Measurements from ENCODE around the gene TMEM45B.
"Not testable (repeated sequence)": the region's sequence is repeated elsewhere in the genome, so short reads cannot be mapped to it uniquely, and the experiment has no call there.

The TMEM45B gene

DNA sequence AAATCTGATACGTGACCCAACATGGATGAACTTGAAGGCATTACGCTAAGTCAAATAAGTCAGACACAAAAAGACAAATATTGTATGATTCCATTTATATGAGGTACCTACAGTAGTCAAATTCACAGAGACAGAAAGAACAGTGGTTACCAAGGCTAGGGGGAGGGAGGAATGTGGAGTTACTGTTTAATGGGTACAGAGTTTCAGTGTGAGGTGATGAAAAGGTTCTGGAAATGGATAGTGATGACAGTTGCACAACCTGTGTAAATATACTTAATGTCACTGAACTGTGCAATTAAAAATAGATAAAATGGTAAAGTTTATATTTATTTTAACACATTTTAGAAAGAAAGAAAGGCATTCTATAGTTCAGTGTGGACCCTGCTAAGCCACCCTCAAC lies 24.1 kb upstream of the TMEM45B start:
- H4K20me1 ChIP-seq (ENCODE audit: insufficient read depth): no peaks in the 10 kb centered on the region
- H3K9ac ChIP-seq: no peak overlapping the region
- TF ChIP-seq, protein P1, sequence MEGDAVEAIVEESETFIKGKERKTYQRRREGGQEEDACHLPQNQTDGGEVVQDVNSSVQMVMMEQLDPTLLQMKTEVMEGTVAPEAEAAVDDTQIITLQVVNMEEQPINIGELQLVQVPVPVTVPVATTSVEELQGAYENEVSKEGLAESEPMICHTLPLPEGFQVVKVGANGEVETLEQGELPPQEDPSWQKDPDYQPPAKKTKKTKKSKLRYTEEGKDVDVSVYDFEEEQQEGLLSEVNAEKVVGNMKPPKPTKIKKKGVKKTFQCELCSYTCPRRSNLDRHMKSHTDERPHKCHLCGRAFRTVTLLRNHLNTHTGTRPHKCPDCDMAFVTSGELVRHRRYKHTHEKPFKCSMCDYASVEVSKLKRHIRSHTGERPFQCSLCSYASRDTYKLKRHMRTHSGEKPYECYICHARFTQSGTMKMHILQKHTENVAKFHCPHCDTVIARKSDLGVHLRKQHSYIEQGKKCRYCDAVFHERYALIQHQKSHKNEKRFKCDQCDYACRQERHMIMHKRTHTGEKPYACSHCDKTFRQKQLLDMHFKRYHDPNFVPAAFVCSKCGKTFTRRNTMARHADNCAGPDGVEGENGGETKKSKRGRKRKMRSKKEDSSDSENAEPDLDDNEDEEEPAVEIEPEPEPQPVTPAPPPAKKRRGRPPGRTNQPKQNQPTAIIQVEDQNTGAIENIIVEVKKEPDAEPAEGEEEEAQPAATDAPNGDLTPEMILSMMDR (conservative IDR thresholded peaks at IDR 0.05; ENCODE audit: low read depth, low read length): no peak
- H3K79me2 ChIP-seq (ENCODE audit: insufficient read depth, low read depth): no peaks in the 10 kb centered on the region
- no peaks in the 10 kb centered on the region for H3K27me3 ChIP-seq (ENCODE audit: insufficient read depth, low read depth)
- no peak overlapping the region for H3K4me2 ChIP-seq
- H3K36me3 ChIP-seq (ENCODE audit: insufficient read depth): no peaks in the 10 kb centered on the region
- peaks cover 10% of the 10 kb centered on the region for H3K4me1 ChIP-seq (ENCODE audit: low read depth, poor library complexity, severe bottlenecking)
- no peak overlapping the region for H3K27ac ChIP-seq
- H3K4me3 ChIP-seq (IDR thresholded peaks at IDR 0.05; ENCODE audit: insufficient read depth, low read depth, low read length): no peak overlapping the region
- H2AFZ ChIP-seq (ENCODE audit: low read depth): no peak overlapping the region

- Histone ChIP-seq H3K4me1 (ENCODE audit: low read depth, poor library complexity, severe bottlenecking) (peaks cover 10% of the 10 kb centered on the region), H4K20me1 (ENCODE audit: insufficient read depth) (no peaks in the 10 kb centered on the region), H3K9ac (no peak overlapping the region), H3K27ac (no peak overlapping the region), H3K27me3 (ENCODE audit: insufficient read depth, low read depth) (no peaks in the 10 kb centered on the region), H3K4me3 (IDR thresholded peaks at IDR 0.05; ENCODE audit: insufficient read depth, low read depth, low read length) (no peak overlapping the region), H2AFZ (ENCODE audit: low read depth) (no peak overlapping the region), H3K36me3 (ENCODE audit: insufficient read depth) (no peaks in the 10 kb centered on the region), H3K4me2 (no peak overlapping the region), H3K79me2 (ENCODE audit: insufficient read depth, low read depth) (no peaks in the 10 kb centered on the region)
- TF ChIP-seq, protein P1 (conservative IDR thresholded peaks at IDR 0.05; ENCODE audit: low read depth, low read length): no peak
These were observed 23.0 kb upstream of the TMEM45B start for GRCh38 chr11:129792663-129793062.

- Histone ChIP-seq H3K36me3 (ENCODE audit: insufficient read depth) (no peaks in the 10 kb centered on the region), H3K4me2 (no peak overlapping the region), H3K27me3 (ENCODE audit: insufficient read depth, low read depth) (no peaks in the 10 kb centered on the region), H3K27ac (no peak overlapping the region), H3K4me1 (ENCODE audit: low read depth, poor library complexity, severe bottlenecking) (peaks cover 8% of the 10 kb centered on the region), H4K20me1 (ENCODE audit: insufficient read depth) (no peaks in the 10 kb centered on the region), H3K9ac (no peak overlapping the region), H2AFZ (ENCODE audit: low read depth) (no peak overlapping the region), H3K4me3 (IDR thresholded peaks at IDR 0.05; ENCODE audit: insufficient read depth, low read depth, low read length) (no peak overlapping the region), H3K79me2 (ENCODE audit: insufficient read depth, low read depth) (no peaks in the 10 kb centered on the region)
- TF ChIP-seq, protein P1 (conservative IDR thresholded peaks at IDR 0.05; ENCODE audit: low read depth, low read length): no peak
These were observed 20.6 kb upstream of the TMEM45B start for GRCh38 chr11:129795089-129795488.

DNA sequence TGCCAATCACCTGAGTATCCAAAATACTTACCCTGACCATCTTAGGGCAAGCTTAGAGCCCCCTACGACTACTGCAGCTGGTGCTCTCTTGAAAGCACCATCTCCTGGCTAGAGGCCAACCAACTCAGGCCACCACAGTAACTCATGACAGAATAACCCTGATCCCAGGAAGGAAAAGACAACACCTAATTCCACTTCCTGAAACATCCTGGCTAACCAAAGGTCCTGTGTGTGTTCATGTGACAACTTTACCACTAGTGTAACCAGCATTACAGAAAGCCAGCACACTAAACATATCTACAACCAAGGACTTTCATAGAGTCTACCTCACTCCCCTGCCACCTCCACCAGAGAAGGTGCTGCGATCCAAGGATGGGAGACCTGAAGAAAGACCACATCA lies 17.4 kb upstream of the TMEM45B start:
- TF ChIP-seq, protein P1 (conservative IDR thresholded peaks at IDR 0.05; ENCODE audit: low read depth, low read length): no peak
- Histone ChIP-seq H4K20me1 (ENCODE audit: insufficient read depth) (no peaks in the 10 kb centered on the region), H3K36me3 (ENCODE audit: insufficient read depth) (no peaks in the 10 kb centered on the region), H3K9ac (no peak overlapping the region), H3K4me3 (IDR thresholded peaks at IDR 0.05; ENCODE audit: insufficient read depth, low read depth, low read length) (no peak overlapping the region), H3K4me1 (ENCODE audit: low read depth, poor library complexity, severe bottlenecking) (no peaks in the 10 kb centered on the region), H3K79me2 (ENCODE audit: insufficient read depth, low read depth) (no peaks in the 10 kb centered on the region), H3K27me3 (ENCODE audit: insufficient read depth, low read depth) (no peaks in the 10 kb centered on the region), H2AFZ (ENCODE audit: low read depth) (no peak overlapping the region), H3K4me2 (no peak overlapping the region), H3K27ac (no peak overlapping the region)

- H3K4me1 ChIP-seq (ENCODE audit: low read depth, poor library complexity, severe bottlenecking); H3K4me2 ChIP-seq; H3K36me3 ChIP-seq (ENCODE audit: insufficient read depth); H3K27ac ChIP-seq; H3K4me3 ChIP-seq (IDR thresholded peaks at IDR 0.05; ENCODE audit: insufficient read depth, low read depth, low read length); H3K79me2 ChIP-seq (ENCODE audit: insufficient read depth, low read depth); H3K9ac ChIP-seq; H4K20me1 ChIP-seq (ENCODE audit: insufficient read depth); H2AFZ ChIP-seq (ENCODE audit: low read depth); H3K27me3 ChIP-seq (ENCODE audit: insufficient read depth, low read depth): not testable (repeated sequence)
These were observed 15.5 kb upstream of the TMEM45B start for GRCh38 chr11:129800162-129800561.

Measured in KMS-11 (cell line).